HCT116 (cell line): ENCODE results near the gene GP1BB. TPM values are rescaled to one million over a fixed set of nuclear protein-coding genes. Genes with fewer than 3 reads are reported as not detected.

Experiments used
- ATAC-seq: fragments of 200-7000 bp; cut with Tn5 transposase; 2 replicates; pipeline ENCODE4 v1.9.1; 2020; ENCODE audit warnings: mild to moderate bottlenecking, moderate library complexity
- BruUV-seq: library from RNA; stranded (reverse); fragments of 400-500 nt; replicated peaks from 2 replicates; lab custom pipeline; 2021; lab: Mats Ljungman, UMichigan
- CTCF ChIA-PET: fragments of 300-600 bp; sonication (Branson Sonifier 250); formaldehyde crosslinking; loops from one replicate; lab custom pipeline; 2021; ENCODE audit warnings: antibody characterized with exemption; lab: Charles Lee
- POLR2A ChIA-PET: fragments of 300-600, 350-600 bp; sonication (Branson Sonifier 250); formaldehyde crosslinking; loops from one replicate; lab custom pipeline; 2021; ENCODE audit warnings: antibody characterized with exemption; lab: Charles Lee
- RAD21 ChIA-PET, 2 experiments: fragments of 300-600 bp; sonication (Branson Sonifier 250); formaldehyde crosslinking; loops; one replicate each; lab custom pipeline; 2023; ENCODE audit warnings: low total read pairs in 2 of 2; ENCODE audit not compliant: uncharacterized antibody in 2 of 2, unreplicated experiment in 2 of 2, low non-redundant PET in 1 of 2; lab: Charles Lee
- DNase-seq: peaks from one replicate; pipeline ENCODE4 v3.0.0-alpha.2; 2010; ENCODE audit warnings: low read depth, low spot score
- H2AFZ ChIP-seq: fragments of 200-600 bp; shearing (Covaris generic), sonication (generic); 2 replicates; pipeline ENCODE4 v1.6.1; 2017; ENCODE audit warnings: low read depth, mixed run types, mixed read lengths, antibody characterized with exemption, low read length; ENCODE audit not compliant: poor library complexity, severe bottlenecking
- H3K27ac ChIP-seq: 2 replicates; pipeline ENCODE4 v1.5.1; 2012; ENCODE audit warnings: low read depth, low read length
- H3K27me3 ChIP-seq: fragments of 200-600 bp; sonication (generic); 2 replicates; pipeline ENCODE4 v1.6.1; 2016; ENCODE audit warnings: mixed run types, low read length, mixed read lengths; ENCODE audit not compliant: insufficient read depth
- H3K36me3 ChIP-seq, 2 experiments: fragments of 200-500 bp in 1 of 2; fragments of 200-600 bp in 1 of 2; sonication (Bioruptor generic) in 1 of 2; sonication (generic) in 1 of 2; 2 replicates each; pipeline versions ENCODE4 v1.5.1 to v1.6.1; 2014 to 2016; ENCODE audit warnings: low read length in 2 of 2, inconsistent platforms in 1 of 2, mixed read lengths in 1 of 2, mixed run types in 1 of 2; ENCODE audit not compliant: insufficient read depth in 2 of 2, control insufficient read depth in 1 of 2
- H3K4me1 ChIP-seq, 2 experiments: fragments of 200-600 bp in 1 of 2; sonication (generic) in 1 of 2; 2 replicates each; pipeline versions ENCODE4 v1.5.1 to v1.6.1; 2012 to 2017; ENCODE audit warnings: low read length in 2 of 2, inconsistent platforms in 1 of 2, mild to moderate bottlenecking in 1 of 2, mixed read lengths in 1 of 2, mixed run types in 1 of 2, moderate library complexity in 1 of 2; ENCODE audit not compliant: insufficient read depth in 2 of 2, control insufficient read depth in 1 of 2
- H3K4me2 ChIP-seq: fragments of 200-600 bp; sonication (generic); 2 replicates; pipeline ENCODE4 v1.6.1; 2017; ENCODE audit warnings: mixed run types, low read length, mixed read lengths
- H3K4me3 ChIP-seq, 2 experiments: fragments of 200-600 bp in 1 of 2; sonication (generic) in 1 of 2; replicated peaks in 1 of 2; 2 replicates each; pipeline ENCODE4 v1.5.1; 2011 to 2016; ENCODE audit warnings: low read length in 2 of 2, control low read depth in 1 of 2, low read depth in 1 of 2, mild to moderate bottlenecking in 1 of 2, mixed read lengths in 1 of 2, mixed run types in 1 of 2
- H3K79me2 ChIP-seq: fragments of 200-600 bp; sonication (generic); 2 replicates; pipeline ENCODE4 v1.6.1; 2017; ENCODE audit warnings: mild to moderate bottlenecking, mixed run types, low read length, moderate library complexity, mixed read lengths; ENCODE audit not compliant: insufficient read depth
- H3K9ac ChIP-seq: fragments of 200-600 bp; sonication (generic); 2 replicates; pipeline ENCODE4 v1.6.1; 2016; ENCODE audit warnings: low read length, mixed read lengths
- H3K9me2 ChIP-seq: fragments of 200-600 bp; sonication (generic), shearing (Covaris generic); 2 replicates; pipeline ENCODE4 v1.6.1; 2017; ENCODE audit warnings: mixed run types, mild to moderate bottlenecking, moderate library complexity; ENCODE audit not compliant: insufficient read depth
- H3K9me3 ChIP-seq, 2 experiments: fragments of 200-500 bp in 1 of 2; fragments of 200-600 bp in 1 of 2; sonication (Bioruptor generic) in 1 of 2; sonication (generic) in 1 of 2; 2 replicates each; pipeline ENCODE4 v1.6.1; 2014 to 2017; ENCODE audit warnings: low read length in 2 of 2, mixed read lengths in 2 of 2, inconsistent platforms in 1 of 2, low read depth in 1 of 2, mild to moderate bottlenecking in 1 of 2, mixed run types in 1 of 2, moderate library complexity in 1 of 2; ENCODE audit not compliant: control insufficient read depth in 1 of 2, insufficient read depth in 1 of 2
- H4K20me1 ChIP-seq: fragments of 200-600 bp; sonication (generic), shearing (Covaris generic); 2 replicates; pipeline ENCODE4 v1.6.1; 2017; ENCODE audit warnings: mixed run types, mild to moderate bottlenecking, moderate library complexity; ENCODE audit not compliant: insufficient read depth
- EZH2 ChIP-seq: fragments of 200-600 bp; sonication (generic); IDR thresholded peaks from 2 replicates; pipeline ENCODE4 v1.6.1; 2017; ENCODE audit warnings: antibody characterized with exemption, mixed run types
- JUND ChIP-seq: IDR thresholded peaks from 2 replicates; pipeline ENCODE4 v1.6.1; 2012
- SRF ChIP-seq: IDR thresholded peaks from 2 replicates; pipeline ENCODE4 v1.6.1; 2012; ENCODE audit warnings: low read depth
- TCF7L2 ChIP-seq: IDR thresholded peaks from 2 replicates; pipeline ENCODE4 v1.7.0; 2011; ENCODE audit warnings: borderline replicate concordance, inconsistent platforms; ENCODE audit not compliant: insufficient read depth, insufficient read length; ENCODE audit errors: extremely low read depth
- intact Hi-C: fragments of 100-400 bp; cut with micrococcal nuclease; formaldehyde crosslinking; loops from 2 replicates; pipeline ENCODE4 v1.10.0; 2022
- total RNA-seq: library from RNA; stranded (reverse); gene quantifications from one replicate; pipeline ENCODE4 v1.2.1, GENCODE V29; 2021; ENCODE audit not compliant: unreplicated experiment
- TF ChIP-seq, protein P1 (sequence below): IDR thresholded peaks from 2 replicates; pipeline ENCODE4 v1.6.1; 2011; ENCODE audit warnings: mild to moderate bottlenecking, low read length, moderate library complexity; ENCODE audit not compliant: insufficient replicate concordance; ENCODE audit errors: extremely low read depth
- TF ChIP-seq, protein P2 (sequence below), 3 experiments: fragments of 200-600 bp in 1 of 3; sonication (generic) in 1 of 3; IDR thresholded peaks in 2 of 3; conservative IDR thresholded peaks in 1 of 3; 2 replicates each; pipeline ENCODE4 v1.5.1; 2012 to 2017; ENCODE audit warnings: low read depth in 2 of 3, low read length in 2 of 3, antibody characterized with exemption in 1 of 3, borderline replicate concordance in 1 of 3, control low read depth in 1 of 3, mild to moderate bottlenecking in 1 of 3, mixed read lengths in 1 of 3, mixed run types in 1 of 3, moderate library complexity in 1 of 3; ENCODE audit not compliant: insufficient read depth in 1 of 3

Gene GP1BB
- total RNA-seq, 1 experiment from 2014 or later: 4.8 TPM

DNA sequence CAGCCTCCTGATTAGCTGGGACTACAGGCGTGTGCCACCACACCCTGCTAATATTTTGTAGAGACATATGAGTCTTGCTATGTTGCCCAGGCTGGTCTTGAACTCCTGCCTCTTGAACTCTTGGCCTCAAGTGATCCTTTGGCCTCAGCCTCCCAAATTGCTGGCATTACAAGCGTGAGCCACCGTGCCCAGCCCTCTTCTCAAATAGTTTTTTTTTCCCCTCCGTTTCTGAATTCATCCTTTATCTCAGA, 49.0 kb downstream of the GP1BB start:
- H3K27me3 ChIP-seq: no peaks in the 10 kb centered on the region
- H4K20me1 ChIP-seq: no peaks in the 10 kb centered on the region
- peaks cover 7 to 11% of the 10 kb centered on the region in 2 experiments; a peak in 3 of 4 replicates for H3K4me1 ChIP-seq
- no peak overlapping the region for H3K4me3 ChIP-seq
- BruUV-seq: no TSS peak
- ChIA-PET CTCF (interaction anchor here (2.2 kb wide), 1 partner anchor 42 kb away, joined by 8 read pairs; no protein-coding TSS in a partner anchor), RAD21 (no interaction called here), POLR2A (no interaction called here)
- H3K79me2 ChIP-seq: peaks cover 26% of the 10 kb centered on the region
- no peak overlapping the region for H2AFZ ChIP-seq
- H3K36me3 ChIP-seq: no peaks in the 10 kb centered on the region
- no peaks in the 10 kb centered on the region for H3K9me2 ChIP-seq
- no peak for TF ChIP-seq SRF
- no peak for TF ChIP-seq TCF7L2
- TF ChIP-seq, protein P1, sequence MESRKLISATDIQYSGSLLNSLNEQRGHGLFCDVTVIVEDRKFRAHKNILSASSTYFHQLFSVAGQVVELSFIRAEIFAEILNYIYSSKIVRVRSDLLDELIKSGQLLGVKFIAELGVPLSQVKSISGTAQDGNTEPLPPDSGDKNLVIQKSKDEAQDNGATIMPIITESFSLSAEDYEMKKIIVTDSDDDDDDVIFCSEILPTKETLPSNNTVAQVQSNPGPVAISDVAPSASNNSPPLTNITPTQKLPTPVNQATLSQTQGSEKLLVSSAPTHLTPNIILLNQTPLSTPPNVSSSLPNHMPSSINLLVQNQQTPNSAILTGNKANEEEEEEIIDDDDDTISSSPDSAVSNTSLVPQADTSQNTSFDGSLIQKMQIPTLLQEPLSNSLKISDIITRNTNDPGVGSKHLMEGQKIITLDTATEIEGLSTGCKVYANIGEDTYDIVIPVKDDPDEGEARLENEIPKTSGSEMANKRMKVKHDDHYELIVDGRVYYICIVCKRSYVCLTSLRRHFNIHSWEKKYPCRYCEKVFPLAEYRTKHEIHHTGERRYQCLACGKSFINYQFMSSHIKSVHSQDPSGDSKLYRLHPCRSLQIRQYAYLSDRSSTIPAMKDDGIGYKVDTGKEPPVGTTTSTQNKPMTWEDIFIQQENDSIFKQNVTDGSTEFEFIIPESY: no peak
- no peak for TF ChIP-seq EZH2
- TF ChIP-seq JUND: no peak
- TF ChIP-seq, protein P2, sequence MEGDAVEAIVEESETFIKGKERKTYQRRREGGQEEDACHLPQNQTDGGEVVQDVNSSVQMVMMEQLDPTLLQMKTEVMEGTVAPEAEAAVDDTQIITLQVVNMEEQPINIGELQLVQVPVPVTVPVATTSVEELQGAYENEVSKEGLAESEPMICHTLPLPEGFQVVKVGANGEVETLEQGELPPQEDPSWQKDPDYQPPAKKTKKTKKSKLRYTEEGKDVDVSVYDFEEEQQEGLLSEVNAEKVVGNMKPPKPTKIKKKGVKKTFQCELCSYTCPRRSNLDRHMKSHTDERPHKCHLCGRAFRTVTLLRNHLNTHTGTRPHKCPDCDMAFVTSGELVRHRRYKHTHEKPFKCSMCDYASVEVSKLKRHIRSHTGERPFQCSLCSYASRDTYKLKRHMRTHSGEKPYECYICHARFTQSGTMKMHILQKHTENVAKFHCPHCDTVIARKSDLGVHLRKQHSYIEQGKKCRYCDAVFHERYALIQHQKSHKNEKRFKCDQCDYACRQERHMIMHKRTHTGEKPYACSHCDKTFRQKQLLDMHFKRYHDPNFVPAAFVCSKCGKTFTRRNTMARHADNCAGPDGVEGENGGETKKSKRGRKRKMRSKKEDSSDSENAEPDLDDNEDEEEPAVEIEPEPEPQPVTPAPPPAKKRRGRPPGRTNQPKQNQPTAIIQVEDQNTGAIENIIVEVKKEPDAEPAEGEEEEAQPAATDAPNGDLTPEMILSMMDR (IDR thresholded peaks at IDR 0.05 in 2 of 3, conservative IDR thresholded peaks at IDR 0.05 in 1 of 3; ENCODE audit: borderline replicate concordance in 1 of 3, insufficient read depth in 1 of 3, low read depth in 2 of 3, low read length in 2 of 3): no peak
- H3K27ac ChIP-seq: no peak overlapping the region
- DNase-seq: no peak
- H3K4me2 ChIP-seq: no peak overlapping the region
- intact Hi-C loops: no loop called here
- no peak for ATAC-seq
- no peak overlapping the region for H3K9ac ChIP-seq
- no peaks in the 10 kb centered on the region for H3K9me3 ChIP-seq
